Measurements from ENCODE around the gene HM13. TPM values are rescaled to one million over a fixed set of nuclear protein-coding genes. Genes with fewer than 3 reads are reported as not detected.
"Not testable (repeated sequence)": the region's sequence is repeated elsewhere in the genome, so short reads cannot be mapped to it uniquely, and the experiment has no call there.

HM13 gene
- total and polyA plus RNA-seq, 2 experiments from 2014 or later = 126 to 150 TPM

- no peak overlapping the region for H3K4me2 ChIP-seq
- H3K9me3 Mint-ChIP-seq = no peaks in the 10 kb centered on the region; the same call in 2 of the 3 replicates
- no peaks in the 10 kb centered on the region for H3K27me3 ChIP-seq (ENCODE audit: insufficient read depth)
- TF ChIP-seq STAT1 (IDR thresholded peaks at IDR 0.05; ENCODE audit: unreplicated experiment) (no peak), ZNF114 (CRISPR knock-in tag; IDR thresholded peaks at IDR 0.05) (no peak)
- H3K4me3 ChIP-seq = no peak overlapping the region
- no peaks in the 10 kb centered on the region for H3K4me1 ChIP-seq (ENCODE audit: insufficient read depth)
- no peak overlapping the region for H3K4me3 Mint-ChIP-seq
- ATAC-seq (no peak), DNase-seq (ENCODE audit: low spot score) (no peak)
- H4K20me1 ChIP-seq (replicated peaks; ENCODE audit: insufficient read depth) = peaks cover 39% of the 10 kb centered on the region
- no peak overlapping the region for H3K27ac ChIP-seq (ENCODE audit: low read depth)
- peaks cover 56% of the 10 kb centered on the region for H3K36me3 ChIP-seq (ENCODE audit: insufficient read depth)
- H3K27me3 Mint-ChIP-seq (ENCODE audit: insufficient read depth, low read depth, poor library complexity) = peaks cover 13% of the 10 kb centered on the region
- H3K79me2 ChIP-seq (replicated peaks; ENCODE audit: insufficient read depth) = peaks cover 3% of the 10 kb centered on the region; the same call in 1 of the 2 replicates
- H3K36me3 Mint-ChIP-seq (ENCODE audit: low read depth) = peaks cover 66% of the 10 kb centered on the region
- H3F3A ChIP-seq (replicated peaks; ENCODE audit: low read depth) = peaks cover 47% of the 10 kb centered on the region
- H2AFZ ChIP-seq = no peak overlapping the region
- no peaks in the 10 kb centered on the region for H3K9me2 ChIP-seq (ENCODE audit: insufficient read depth)
- no peak overlapping the region for H3K27ac Mint-ChIP-seq
- peaks cover 2% of the 10 kb centered on the region; the same call in 1 of the 3 replicates for H3K4me1 Mint-ChIP-seq
These were observed 24.1 kb downstream of the HM13 start for GRCh38 chr20:31538326-31538725.

- H3K36me3 Mint-ChIP-seq (ENCODE audit: low read depth) = peaks cover 56% of the 10 kb centered on the region
- H3K4me3 ChIP-seq; H3K27ac ChIP-seq (ENCODE audit: low read depth); DNase-seq (ENCODE audit: low spot score); H3K9me2 ChIP-seq (ENCODE audit: insufficient read depth); H3K27me3 ChIP-seq (ENCODE audit: insufficient read depth); H3K9me3 Mint-ChIP-seq; H3K4me3 Mint-ChIP-seq; ATAC-seq; H2AFZ ChIP-seq; H3K27ac Mint-ChIP-seq; H3K4me2 ChIP-seq; H3K79me2 ChIP-seq (replicated peaks; ENCODE audit: insufficient read depth); H3K4me1 Mint-ChIP-seq; H3K4me1 ChIP-seq (ENCODE audit: insufficient read depth): not testable (repeated sequence)
- peaks cover 11% of the 10 kb centered on the region for H3K27me3 Mint-ChIP-seq (ENCODE audit: insufficient read depth, low read depth, poor library complexity)
- peaks cover 34% of the 10 kb centered on the region for H4K20me1 ChIP-seq (replicated peaks; ENCODE audit: insufficient read depth)
- H3F3A ChIP-seq (replicated peaks; ENCODE audit: low read depth) = peaks cover 43% of the 10 kb centered on the region
- H3K36me3 ChIP-seq (ENCODE audit: insufficient read depth) = peaks cover 43% of the 10 kb centered on the region
These were observed 25.4 kb downstream of the HM13 start for GRCh38 chr20:31539636-31540035.

- Histone ChIP-seq H3K27ac (ENCODE audit: low read depth) (no peak overlapping the region), H3K4me3 (no peak overlapping the region), H3K27me3 (ENCODE audit: insufficient read depth) (no peaks in the 10 kb centered on the region), H4K20me1 (replicated peaks; ENCODE audit: insufficient read depth) (peaks cover 29% of the 10 kb centered on the region), H3F3A (replicated peaks; ENCODE audit: low read depth) (peaks cover 50% of the 10 kb centered on the region), H2AFZ (no peak overlapping the region), H3K36me3 (ENCODE audit: insufficient read depth) (peaks cover 36% of the 10 kb centered on the region), H3K9me2 (ENCODE audit: insufficient read depth) (no peaks in the 10 kb centered on the region), H3K79me2 (replicated peaks; ENCODE audit: insufficient read depth) (peaks cover 4% of the 10 kb centered on the region; the same call in 1 of the 2 replicates), H3K4me2 (no peak overlapping the region), H3K4me1 (ENCODE audit: insufficient read depth) (no peaks in the 10 kb centered on the region)
- no peak for DNase-seq (ENCODE audit: low spot score)
- H3K4me3 Mint-ChIP-seq = no peak overlapping the region
- H3K27me3 Mint-ChIP-seq (ENCODE audit: insufficient read depth, low read depth, poor library complexity) = peaks cover 11% of the 10 kb centered on the region
- peaks cover 54% of the 10 kb centered on the region for H3K36me3 Mint-ChIP-seq (ENCODE audit: low read depth)
- H3K27ac Mint-ChIP-seq = no peak overlapping the region
- H3K4me1 Mint-ChIP-seq = no peaks in the 10 kb centered on the region
- no peak for ATAC-seq
- H3K9me3 Mint-ChIP-seq = no peaks in the 10 kb centered on the region; the same call in 2 of the 3 replicates
- TF ChIP-seq ZNF331 (CRISPR knock-in tag; IDR thresholded peaks at IDR 0.05; ENCODE audit: low read depth) = no peak
- TF ChIP-seq REST (IDR thresholded peaks at IDR 0.05; ENCODE audit: unreplicated experiment) = no peak
- no peak for TF ChIP-seq EZH2 (IDR thresholded peaks at IDR 0.05; ENCODE audit: low read depth, unreplicated experiment)
- TF ChIP-seq ETS1 (IDR thresholded peaks at IDR 0.05) = no peak
- TF ChIP-seq ZNF114 (CRISPR knock-in tag; IDR thresholded peaks at IDR 0.05) = no peak
- TF ChIP-seq POLR2AphosphoS5 (IDR thresholded peaks at IDR 0.05; ENCODE audit: low read depth) = no peak
- TF ChIP-seq CREB1 (CRISPR knock-in tag; IDR thresholded peaks at IDR 0.05; ENCODE audit: low read depth) = no peak
- TF ChIP-seq STAT1 (IDR thresholded peaks at IDR 0.05; ENCODE audit: unreplicated experiment) = no peak
These were observed 26.2 kb downstream of the HM13 start for GRCh38 chr20:31540406-31540805.

Data from GM23338 (cell line).